ENCODE results near the gene OLFM2.

Gene OLFM2

GRCh38 chr19:9857920-9858746 is 78.2 kb downstream of the OLFM2 start:
- H3K4me3 ChIP-seq (replicated peaks; ENCODE audit: low read depth, low read length), result no peak overlapping the region
- DNase-seq (ENCODE audit: low read depth), result no peak

GRCh38 chr19:9857076-9857721 is 79.1 kb downstream of the OLFM2 start:
- TF ChIP-seq CTCF (IDR thresholded peaks at IDR 0.05; ENCODE audit: low read length, missing control alignments), result no peak
- H3K4me3 ChIP-seq (replicated peaks; ENCODE audit: low read depth, low read length), result no peak overlapping the region
- no peak for DNase-seq (ENCODE audit: low read depth)

More at GRCh38 chr19:9857920-9858746, 78.2 kb downstream of the OLFM2 start:
- no peak for TF ChIP-seq CTCF (IDR thresholded peaks at IDR 0.05; ENCODE audit: low read length, missing control alignments)

- no peak for TF ChIP-seq CTCF (IDR thresholded peaks at IDR 0.05; ENCODE audit: low read length, missing control alignments)
- no peak overlapping the region for H3K4me3 ChIP-seq (replicated peaks; ENCODE audit: low read depth, low read length)
- DNase-seq (ENCODE audit: low read depth), result no peak
Measured at GRCh38 chr19:9856609-9857008, 79.7 kb downstream of the OLFM2 start.

DNA sequence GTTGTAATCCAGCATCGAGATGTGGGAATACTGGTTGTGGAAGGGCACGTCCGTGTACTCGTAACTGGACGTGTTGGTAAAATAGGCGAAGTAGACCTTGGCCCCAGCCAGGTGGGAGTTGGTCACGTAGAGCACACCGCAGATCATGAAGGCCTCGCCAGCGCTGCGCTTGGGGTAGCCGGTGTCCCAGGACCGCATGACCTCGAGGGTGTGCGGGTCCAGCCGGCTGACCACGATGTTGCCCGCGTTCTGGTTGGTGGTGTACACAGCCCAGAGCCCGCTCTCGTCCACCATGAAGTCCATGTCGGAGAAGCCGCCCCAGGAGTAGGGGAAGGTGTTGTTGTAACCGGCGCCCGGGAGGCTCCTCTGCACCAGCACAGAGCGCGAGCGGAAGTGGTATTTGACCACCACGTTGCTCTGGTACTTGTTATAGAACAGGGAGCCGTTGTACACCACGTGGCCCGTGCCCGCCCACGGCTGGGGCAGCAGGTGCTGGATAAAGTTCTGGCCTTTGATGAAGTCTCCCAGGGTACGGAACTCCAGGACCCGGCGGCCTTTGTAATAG is 82.0 kb downstream of the OLFM2 start:
- TF ChIP-seq CTCF (IDR thresholded peaks at IDR 0.05; ENCODE audit: low read length, missing control alignments), result no peak
- no peak overlapping the region for H3K4me3 ChIP-seq (replicated peaks; ENCODE audit: low read depth, low read length)
- no peak for DNase-seq (ENCODE audit: low read depth)

GRCh38 chr19:9850235-9850959 is 85.9 kb downstream of the OLFM2 start:
- DNase-seq (ENCODE audit: low read depth), result no peak
- TF ChIP-seq CTCF (IDR thresholded peaks at IDR 0.05; ENCODE audit: low read length, missing control alignments), result no peak
- H3K4me3 ChIP-seq (replicated peaks; ENCODE audit: low read depth, low read length), result no peak overlapping the region

GRCh38 chr19:9849791-9850190 is 86.5 kb downstream of the OLFM2 start:
- TF ChIP-seq CTCF (IDR thresholded peaks at IDR 0.05; ENCODE audit: low read length, missing control alignments), result no peak
- no peak overlapping the region for H3K4me3 ChIP-seq (replicated peaks; ENCODE audit: low read depth, low read length)
- no peak for DNase-seq (ENCODE audit: low read depth)

All from fibroblast of pulmonary artery (primary cell).